Posterior vena cava (tissue), 2 donors: ENCODE results near the gene BICRAL. TPM values are rescaled to one million over a fixed set of nuclear protein-coding genes. Genes with fewer than 3 reads are reported as not detected.

Experiments used
- DNase-seq: peaks from one replicate; pipeline ENCODE4 v3.0.0-alpha.2; 2020; ENCODE audit warnings: low spot score
- intact Hi-C, 2 donors: fragments of 100-400 bp; cut with DNase I; formaldehyde crosslinking; loops; one replicate each; pipeline versions ENCODE4 v1.14.1 to v1.14.2; 2022 to 2023
- total RNA-seq, 2 donors: library from RNA; stranded (reverse); fragmentation: NEBNext Ultra II Directional; extraction: Animal tissue kit (Norgen Biotek cat#: 25700); gene quantifications; one replicate each; pipeline ENCODE4 v1.2.1, GENCODE V29; 2021
- donor health status: DM: yes; HTN: yes; CAD: no.
- donor health status: DM: yes; HTN: yes; CAD: no.

BICRAL gene
- total RNA-seq, 2 donors from 2014 or later = 16.9 to 18.5 TPM

DNA sequence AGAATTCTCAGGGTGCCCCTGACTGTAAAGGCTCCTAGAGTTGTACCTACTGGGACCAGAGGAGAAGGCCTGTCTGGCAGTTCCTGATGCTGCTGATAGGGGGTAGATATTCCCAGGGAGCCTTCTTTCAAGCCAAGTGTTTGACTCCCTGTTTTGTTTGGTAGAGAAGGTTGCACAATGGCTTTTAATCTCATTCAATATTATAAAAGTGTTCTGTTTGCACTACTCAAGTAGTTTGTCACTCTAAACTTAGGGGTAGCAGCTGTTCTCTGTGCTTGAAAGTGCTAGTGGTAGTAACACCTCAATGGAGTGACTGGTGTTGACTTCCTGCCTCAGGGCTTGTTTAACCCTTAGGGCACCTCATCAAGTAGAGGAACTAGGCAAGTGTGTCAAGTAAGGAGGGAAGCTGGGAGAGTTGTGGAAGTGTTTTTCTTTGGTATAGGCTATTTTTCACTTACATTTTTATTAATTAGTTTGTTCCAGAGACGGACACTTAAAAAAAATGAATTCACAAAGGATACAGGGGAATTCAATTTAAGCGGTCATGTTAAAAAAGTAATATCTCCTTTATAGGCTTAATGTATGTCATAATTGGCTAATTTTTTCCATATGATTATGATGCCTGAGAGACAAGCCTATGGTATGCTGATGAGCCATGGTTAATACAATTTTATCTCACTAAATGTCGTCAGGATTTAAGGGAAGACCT lies 38.1 kb downstream of the BICRAL start:
- intact Hi-C loops = loop anchor here in 1 of 2 donors (5.0 kb wide), 1 partner anchor 547 kb away; the partner anchor contains the start of gene ZNF318

DNA sequence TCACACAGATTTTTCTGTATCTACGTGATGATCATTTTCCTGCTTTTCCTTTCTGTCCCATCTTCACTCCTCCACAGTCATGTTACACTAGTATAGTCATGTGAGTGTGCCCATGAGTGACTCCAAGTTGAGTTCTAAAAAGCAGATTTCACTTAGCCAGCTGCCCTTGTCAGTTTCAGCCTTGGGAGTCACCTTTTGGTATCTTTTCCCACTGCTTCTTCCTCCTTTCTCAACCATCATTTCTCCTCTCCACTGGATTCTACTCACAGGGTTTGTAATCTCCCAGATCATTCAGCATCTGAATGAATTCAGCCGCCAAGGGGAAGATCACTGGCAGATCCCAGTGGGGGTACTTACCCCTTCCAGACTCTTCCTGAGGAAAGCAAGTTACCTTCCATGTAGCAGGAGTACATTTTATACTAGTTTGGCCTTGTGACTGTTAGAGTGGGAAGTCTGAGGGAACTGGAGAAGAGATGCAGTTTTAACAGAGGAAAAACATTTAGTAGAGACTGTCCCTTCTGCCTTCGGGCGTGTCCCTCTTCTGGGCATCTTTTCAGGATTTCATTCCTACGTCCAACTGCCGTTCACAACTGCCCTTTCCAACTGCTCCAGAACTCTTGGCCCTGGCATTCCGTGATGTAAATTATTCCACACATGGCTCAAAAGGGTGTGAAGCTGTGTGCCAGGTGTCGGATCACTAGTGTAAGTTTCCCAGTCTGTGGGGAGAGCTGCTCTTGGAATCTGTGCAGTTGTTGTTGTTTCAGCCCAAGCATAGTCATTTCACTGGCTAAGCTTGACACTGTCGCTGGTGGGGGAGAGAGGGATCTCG lies 38.9 kb downstream of the BICRAL start:
- intact Hi-C loops = loop anchor here in 1 of 2 donors (5.0 kb wide), 1 partner anchor 547 kb away; the partner anchor contains the start of gene ZNF318
- DNase-seq = peak; percentile 82

More for the DNA sequence above, 38.1 kb downstream of the BICRAL start:
- no peak for DNase-seq

DNA sequence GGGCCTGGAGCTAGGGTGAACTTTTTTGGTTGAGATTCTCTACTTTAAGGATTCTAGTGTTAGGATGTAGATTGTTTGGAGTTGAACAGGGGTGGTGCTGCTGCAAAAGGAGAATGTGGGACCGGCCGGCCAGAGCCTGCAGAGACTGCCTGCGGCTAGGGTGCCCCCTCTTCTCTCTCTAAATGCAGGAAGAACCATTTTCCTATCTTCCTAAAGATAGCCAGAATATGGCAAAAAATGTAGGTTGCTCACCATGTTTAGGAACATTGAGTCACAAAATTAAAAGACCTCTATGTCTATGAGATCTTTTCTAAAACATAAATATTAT lies 39.5 kb downstream of the BICRAL start:
- intact Hi-C loops = loop anchor here in 1 of 2 donors (5.0 kb wide), 1 partner anchor 546 kb away; the partner anchor contains the start of gene ZNF318
- no peak for DNase-seq

DNA sequence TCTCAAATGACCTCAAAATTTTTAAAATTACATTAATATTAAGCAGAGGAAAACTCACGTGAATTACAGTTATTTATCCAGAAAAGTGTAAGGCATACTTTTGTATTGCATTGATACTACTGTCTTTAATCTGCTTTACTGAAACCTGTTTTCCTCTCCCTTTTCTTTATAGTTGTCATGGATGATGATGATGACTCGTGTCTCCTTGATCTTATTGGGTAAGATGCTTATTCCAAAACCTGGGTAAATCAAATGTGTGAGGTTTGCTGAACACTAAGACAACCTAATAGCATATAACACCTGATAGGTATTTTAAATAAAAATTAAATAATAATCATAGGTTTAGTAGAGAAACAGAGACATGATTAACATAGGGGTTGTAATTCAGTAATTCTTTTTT lies 40.0 kb downstream of the BICRAL start:
- no peak for DNase-seq
- intact Hi-C loops = loop anchor here in 1 of 2 donors (5.0 kb wide), 1 partner anchor 545 kb away; the partner anchor contains the start of gene ZNF318

DNA sequence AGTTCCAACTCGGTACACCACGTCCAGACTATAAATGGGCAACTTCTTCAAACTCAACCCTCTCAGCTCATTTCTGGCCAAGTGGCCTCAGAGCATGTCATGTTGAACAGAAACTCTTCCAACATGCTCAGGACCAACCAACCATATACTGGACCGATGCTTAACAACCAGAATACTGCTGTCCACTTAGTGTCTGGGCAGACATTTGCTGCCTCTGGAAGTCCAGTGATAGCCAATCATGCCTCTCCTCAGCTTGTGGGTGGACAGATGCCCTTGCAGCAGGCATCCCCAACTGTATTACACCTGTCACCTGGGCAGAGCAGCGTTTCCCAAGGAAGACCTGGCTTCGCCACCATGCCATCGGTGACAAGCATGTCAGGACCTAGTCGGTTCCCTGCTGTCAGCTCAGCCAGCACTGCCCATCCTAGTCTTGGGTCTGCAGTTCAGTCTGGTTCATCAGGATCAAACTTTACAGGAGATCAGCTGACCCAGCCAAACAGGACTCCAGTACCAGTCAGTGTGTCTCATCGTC lies 47.8 kb downstream of the BICRAL start:
- no peak for DNase-seq
- intact Hi-C loops = no loop called here

DNA sequence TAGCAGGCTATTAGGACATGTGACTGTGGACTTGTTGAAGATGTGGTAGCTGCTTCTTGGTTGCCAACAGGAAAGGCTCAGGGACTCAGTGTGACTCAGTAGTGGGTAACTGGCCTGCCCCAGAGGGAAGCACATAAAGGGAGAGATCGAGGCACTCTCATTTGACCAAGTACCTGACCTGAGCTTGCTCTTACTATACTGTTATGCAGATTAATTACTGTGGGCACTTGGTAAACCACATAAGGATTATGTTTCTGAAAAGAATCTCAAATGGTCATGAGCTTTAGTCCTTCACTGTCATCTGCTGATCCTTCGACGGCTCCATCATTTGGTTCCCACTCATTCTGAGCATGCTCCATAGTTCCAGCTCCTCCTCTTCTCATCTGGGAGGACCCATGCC lies 49.4 kb downstream of the BICRAL start:
- intact Hi-C loops = no loop called here

DNA sequence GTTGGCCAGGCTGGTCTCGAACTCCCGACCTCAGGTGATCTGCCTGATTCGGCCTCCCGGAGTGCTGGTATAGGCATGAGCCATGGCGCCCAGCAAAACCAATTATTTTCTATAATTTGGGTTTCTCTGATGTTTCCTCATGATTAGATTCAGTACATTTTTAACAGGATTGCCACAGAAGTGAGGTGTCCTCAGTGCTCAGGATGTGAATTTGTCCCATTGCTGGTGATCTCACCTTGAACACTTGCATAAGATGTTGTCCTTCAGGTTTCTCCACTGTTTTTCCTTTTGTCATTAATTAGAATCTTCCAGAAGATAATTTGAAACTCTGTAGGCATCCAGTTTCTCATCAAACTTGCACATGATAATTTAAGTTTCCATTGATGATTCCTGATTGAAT lies 52.2 kb downstream of the BICRAL start:
- intact Hi-C loops = no loop called here

More for the DNA sequence above, 49.4 kb downstream of the BICRAL start:
- DNase-seq = no peak

DNA sequence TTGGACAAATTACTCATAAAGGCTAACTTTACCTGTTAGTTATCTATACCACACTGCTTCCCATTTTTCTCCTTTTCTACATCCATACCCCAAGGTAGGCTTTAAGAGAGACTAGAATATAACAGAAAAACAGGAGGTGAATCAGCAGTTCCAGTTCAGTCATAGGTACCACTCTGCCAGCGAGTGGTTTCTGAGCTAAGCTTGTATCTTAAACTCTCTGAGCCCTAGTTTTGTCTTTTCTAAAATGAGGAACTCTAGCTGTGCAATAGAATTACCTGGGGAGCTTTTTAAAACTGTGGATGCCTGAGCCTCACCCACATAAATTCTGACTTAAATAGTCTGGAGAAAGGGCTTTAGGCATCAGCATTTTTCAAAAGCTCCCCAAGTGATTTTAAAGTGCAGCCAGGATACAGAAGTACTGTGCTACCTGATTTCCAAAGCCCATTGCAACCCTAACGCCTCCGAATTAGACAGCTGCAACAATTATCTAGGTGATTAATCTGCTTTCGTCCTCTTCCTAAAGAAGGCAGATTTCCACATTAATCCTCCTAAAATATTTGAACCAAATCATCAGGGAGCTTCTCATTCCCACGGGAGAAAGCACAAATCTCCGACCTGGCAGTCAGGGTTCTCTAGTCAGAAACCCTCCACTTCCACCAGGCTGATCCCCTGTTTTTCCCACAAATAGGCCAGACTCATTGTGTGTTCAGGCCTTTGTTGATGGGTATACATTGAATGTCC lies 60.2 kb downstream of the BICRAL start:
- intact Hi-C loops = no loop called here
- no peak for DNase-seq

More for the DNA sequence above, 52.2 kb downstream of the BICRAL start:
- no peak for DNase-seq

DNA sequence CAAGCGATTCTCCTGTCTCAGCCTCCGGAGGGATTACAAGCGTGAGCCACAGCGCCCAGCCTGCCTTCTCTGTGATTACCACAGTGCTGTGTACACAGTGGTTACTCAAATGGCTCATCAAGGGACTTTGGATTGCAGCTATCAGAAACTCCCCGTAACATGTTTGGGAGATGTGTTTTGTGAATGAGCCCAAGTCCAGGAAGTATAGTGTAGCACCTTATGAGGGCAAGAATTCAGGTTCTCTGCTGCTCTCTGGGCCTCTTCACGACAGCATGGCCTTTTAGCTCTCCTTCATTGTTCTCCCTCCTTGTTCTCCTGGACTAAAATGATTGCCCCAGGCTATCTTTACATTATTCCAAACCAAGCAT lies 63.5 kb downstream of the BICRAL start:
- intact Hi-C loops = no loop called here

DNA sequence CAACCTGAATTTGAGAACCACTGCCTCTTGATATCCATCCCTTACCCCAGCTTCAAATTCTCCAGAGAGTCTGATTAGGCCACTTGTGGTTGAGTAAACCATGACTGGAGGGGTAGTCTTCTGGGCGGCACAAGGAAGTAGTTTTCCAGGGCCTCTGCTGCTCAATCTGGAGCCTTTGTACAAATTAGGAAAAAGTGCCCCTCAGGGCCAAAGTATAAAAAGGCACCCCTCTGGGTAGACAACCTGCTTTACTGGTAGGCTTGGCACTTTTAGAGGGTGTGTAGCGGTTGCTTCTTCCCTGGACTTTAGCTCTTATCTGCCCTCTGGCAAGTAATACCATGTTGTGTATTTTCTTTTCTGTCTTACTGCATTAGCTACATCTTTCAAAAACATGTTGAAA lies 64.7 kb downstream of the BICRAL start:
- no peak for DNase-seq
- intact Hi-C loops = no loop called here

More for the DNA sequence above, 63.5 kb downstream of the BICRAL start:
- no peak for DNase-seq

DNA sequence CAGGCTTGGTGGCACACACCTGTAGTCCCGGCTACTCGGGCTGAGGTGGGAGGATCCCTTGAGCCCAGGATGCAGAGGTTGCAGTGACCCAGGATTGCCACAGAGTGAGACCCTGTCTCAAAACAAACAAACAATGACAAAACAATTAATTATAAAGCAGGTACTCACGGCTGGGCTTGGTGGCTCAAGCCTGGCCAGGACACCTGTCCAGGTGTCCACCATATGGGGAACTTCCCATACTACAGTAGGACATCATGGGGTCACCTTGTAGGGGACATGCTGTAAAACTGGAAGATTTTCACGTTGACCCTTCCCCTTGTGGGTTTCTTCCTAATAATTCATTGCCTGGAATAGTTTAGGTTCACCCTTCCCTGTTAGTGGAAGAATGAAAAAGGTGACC lies 66.8 kb downstream of the BICRAL start:
- intact Hi-C loops = no loop called here
- DNase-seq = no peak

DNA sequence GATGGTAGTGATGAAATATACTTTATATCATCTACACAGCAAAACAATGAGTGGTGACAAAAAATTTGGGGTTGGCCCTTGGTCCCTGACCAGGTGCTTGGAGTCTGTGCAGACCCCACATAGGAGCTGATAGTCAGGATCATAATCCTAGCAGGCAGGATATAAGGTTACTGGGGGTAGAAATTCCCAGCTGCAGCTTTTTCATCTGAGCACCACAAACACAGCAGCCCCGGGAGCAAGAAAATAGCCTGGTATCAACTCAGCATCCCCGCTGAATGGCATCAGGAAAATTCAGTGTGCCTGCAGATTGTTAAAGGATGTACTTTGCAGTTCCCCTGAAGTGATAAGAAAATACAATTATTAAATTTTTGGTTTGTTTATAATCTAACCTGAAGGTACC lies 69.7 kb downstream of the BICRAL start:
- intact Hi-C loops = no loop called here
- DNase-seq = no peak

DNA sequence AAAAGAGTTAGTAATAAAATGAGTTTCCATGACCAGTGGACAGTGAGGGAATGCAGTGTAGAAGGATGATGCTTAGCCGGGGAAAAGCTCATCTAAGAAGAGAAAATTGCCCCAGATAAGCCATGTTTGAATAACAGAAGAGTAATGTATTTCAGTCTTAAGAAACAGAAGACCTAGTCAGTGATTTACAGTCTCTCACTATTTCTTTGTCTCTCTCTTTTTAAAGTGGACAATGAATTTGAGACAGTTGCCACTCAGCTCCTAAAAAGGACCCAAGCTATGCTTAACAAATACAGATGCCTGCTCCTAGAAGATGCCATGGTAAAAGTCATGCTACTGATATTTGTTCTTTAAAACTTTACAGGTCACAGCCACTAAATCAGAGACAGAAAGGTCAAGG lies 78.2 kb downstream of the BICRAL start:
- intact Hi-C loops = no loop called here
- no peak for DNase-seq

DNA sequence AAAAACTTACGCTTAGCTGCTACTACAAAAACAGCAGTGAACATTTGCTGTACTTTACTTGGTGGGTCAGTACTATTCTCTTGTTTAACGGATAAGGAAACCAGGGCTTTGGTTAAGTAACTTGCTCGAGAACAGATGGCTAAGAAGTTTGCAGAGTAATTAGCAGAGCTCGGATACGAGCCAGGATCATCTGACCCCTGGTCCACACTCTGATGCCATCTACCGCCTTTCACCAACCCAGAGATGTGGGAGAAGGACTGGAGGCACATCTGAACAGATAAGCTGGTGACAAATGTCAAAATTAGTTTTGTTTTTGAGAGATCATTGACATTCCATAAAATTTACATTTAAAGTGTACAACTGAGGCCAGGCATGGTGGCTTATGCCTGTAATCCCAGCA lies 78.6 kb downstream of the BICRAL start:
- no peak for DNase-seq
- intact Hi-C loops = no loop called here

DNA sequence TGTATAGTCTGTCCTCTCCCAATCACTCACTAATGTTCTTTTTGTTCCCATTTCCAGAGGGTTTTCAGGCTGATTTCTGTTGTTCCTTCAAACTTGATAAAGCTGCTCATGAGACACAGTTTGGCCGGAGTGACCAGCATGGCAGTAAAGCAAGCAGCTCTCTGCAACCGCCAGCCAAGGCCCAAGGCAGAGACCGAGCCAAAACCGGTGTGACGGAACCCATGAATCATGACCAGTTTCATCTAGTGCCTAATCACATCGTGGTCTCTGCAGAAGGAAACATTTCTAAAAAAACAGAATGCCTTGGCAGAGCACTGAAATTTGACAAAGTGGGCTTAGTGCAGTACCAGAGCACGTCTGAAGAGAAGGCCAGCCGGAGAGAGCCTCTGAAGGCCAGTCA lies 82.8 kb downstream of the BICRAL start:
- intact Hi-C loops = loop anchor here in 1 of 2 donors (1.0 kb wide), 1 partner anchor 17 kb away; no protein-coding TSS in a partner anchor
- DNase-seq = peak; percentile 92

DNA sequence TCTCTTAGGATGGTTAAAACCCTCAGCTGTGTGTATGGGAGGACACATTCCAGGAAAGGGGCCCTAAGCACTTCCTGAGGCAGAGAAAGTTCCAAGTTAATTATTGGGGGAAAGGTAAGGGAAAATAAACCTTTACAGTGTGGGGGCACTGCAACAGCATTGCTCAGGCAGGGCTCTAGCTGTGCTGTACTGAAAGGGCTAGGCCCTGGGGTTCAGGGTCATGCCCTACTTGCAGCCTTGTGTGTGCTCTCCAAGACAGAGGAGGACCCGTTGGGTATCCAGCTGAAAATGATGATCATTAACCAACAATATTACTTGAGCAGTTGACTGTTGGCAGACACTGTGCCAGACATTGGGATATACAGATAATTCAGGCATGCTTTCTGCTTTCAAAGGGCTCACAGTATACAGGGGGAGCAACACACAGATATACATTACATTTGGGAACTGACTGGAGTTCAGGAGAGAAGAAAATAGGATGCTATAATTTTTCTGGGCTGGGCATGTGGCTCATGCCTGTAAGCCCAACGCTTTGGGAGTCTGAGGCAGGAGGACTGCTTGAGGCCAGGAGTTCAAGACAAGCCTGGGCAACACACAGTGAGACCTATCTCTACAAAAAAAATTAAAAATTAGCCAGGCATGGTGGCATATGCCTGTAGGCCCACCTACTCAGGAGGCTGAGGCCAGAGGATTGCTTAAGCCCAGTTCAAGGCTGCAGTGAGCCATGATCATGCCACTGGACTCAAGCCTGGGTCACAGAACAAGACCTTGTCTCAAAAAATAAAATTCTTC lies 88.5 kb downstream of the BICRAL start:
- DNase-seq = no peak
- intact Hi-C loops = no loop called here

DNA sequence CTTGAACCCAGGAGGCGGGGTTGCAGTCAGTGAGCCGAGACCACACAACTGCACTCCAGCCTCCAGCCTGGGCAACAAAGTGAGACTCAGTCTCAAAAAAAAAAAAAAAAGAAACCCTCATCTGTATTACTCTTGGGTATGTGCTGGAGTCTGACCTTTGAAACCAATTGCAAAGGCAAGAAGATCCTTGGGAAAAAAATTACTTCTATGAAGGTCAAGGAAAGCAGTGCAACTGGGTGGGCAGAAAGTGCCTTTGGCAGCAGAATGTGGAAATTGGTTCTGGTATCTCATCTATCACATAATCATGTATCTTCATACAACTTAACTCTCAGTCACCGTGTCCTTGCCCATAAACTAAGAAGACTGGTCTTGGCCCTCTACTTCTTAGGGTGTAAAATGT lies 89.9 kb downstream of the BICRAL start:
- no peak for DNase-seq
- intact Hi-C loops = no loop called here

DNA sequence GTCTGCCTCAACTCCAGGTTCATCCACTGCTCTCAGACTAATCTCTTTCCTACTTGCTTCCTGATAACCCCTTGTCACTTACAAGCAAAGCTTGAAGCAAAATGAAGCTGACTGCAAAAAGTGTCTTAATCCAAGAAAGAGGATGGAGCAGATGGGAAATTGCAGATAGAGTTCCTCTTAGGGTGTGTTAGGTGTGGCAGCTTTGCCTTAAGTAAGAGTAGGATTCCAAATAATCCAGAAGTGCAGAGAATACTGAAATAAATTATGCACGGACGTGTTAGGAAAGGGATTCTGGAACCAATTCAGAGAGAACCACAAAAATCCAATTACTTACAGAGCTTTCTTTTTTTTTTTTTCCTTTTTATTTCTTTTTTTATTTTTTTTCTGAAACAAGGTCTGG lies 91.5 kb downstream of the BICRAL start:
- intact Hi-C loops = no loop called here
- no peak for DNase-seq

DNA sequence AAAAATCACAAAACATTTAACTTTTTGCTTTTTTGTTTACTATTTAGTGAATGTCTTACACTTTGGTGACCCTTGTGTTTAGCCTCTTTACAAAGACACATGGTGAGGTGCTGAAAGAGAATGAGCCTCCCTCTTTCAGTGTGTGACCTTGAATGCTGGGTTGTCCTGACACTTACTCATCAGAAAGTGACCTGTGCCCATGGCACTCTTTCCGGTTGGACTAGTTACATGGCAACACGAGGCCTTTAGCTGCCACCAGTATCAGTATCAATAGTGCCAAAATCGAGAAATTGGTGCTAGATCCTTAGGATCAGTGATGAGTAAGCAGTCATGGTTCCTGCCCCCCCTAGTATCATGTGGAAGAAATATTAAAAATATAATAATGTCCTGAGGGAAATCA lies 95.8 kb downstream of the BICRAL start:
- DNase-seq = no peak
- intact Hi-C loops = loop anchor here (2.0 to 5.0 kb wide), 3 partner anchors 130 to 220 kb away; partner anchors contain the start of gene TBCC (in 1 of the 2)
